ENCODE data around the gene THRA.
A peak's percentile ranks its signal among the peaks of the same experiment; 100 is the strongest.

THRA gene

GRCh38 chr17:40032322-40033320 lies 30.1 kb upstream of the THRA start:
- H3K27me3 ChIP-seq (ENCODE audit: control insufficient read depth in 1 of 2, insufficient read depth in 2 of 2, low read length in 2 of 2): no peaks in the 10 kb centered on the region
- no peak overlapping the region for H3K4me3 ChIP-seq (ENCODE audit: low read depth in 1 of 2, low read length in 2 of 2)
- H3K9me3 ChIP-seq (ENCODE audit: low read length): no peaks in the 10 kb centered on the region
- peaks cover 42% of the 10 kb centered on the region for H3K4me1 ChIP-seq (ENCODE audit: insufficient read depth, low read length)
- H3K9ac ChIP-seq (ENCODE audit: low read length): peak overlapping the region; percentile 1
- peaks cover 64% of the 10 kb centered on the region for H3K36me3 ChIP-seq (ENCODE audit: insufficient read depth, low read length)
- H3K27ac ChIP-seq (ENCODE audit: low read depth, low read length): no peak overlapping the region

GRCh38 chr17:40033339-40033738 lies 29.4 kb upstream of the THRA start:
- Histone ChIP-seq H3K4me3 (ENCODE audit: low read depth in 1 of 2, low read length in 2 of 2) (no peak overlapping the region), H3K9me3 (ENCODE audit: low read length) (no peaks in the 10 kb centered on the region), H3K27ac (ENCODE audit: low read depth, low read length) (no peak overlapping the region), H3K36me3 (ENCODE audit: insufficient read depth, low read length) (peaks cover 57% of the 10 kb centered on the region), H3K9ac (ENCODE audit: low read length) (peak overlapping the region; percentile 1), H3K27me3 (ENCODE audit: control insufficient read depth in 1 of 2, insufficient read depth in 2 of 2, low read length in 2 of 2) (no peaks in the 10 kb centered on the region), H3K4me1 (ENCODE audit: insufficient read depth, low read length) (peaks cover 48% of the 10 kb centered on the region)

- Histone ChIP-seq H3K9ac (ENCODE audit: low read length) (no peak overlapping the region), H3K4me3 (ENCODE audit: low read depth in 1 of 2, low read length in 2 of 2) (no peak overlapping the region), H3K36me3 (ENCODE audit: insufficient read depth, low read length) (peaks cover 45% of the 10 kb centered on the region), H3K4me1 (ENCODE audit: insufficient read depth, low read length) (peaks cover 60% of the 10 kb centered on the region), H3K9me3 (ENCODE audit: low read length) (no peaks in the 10 kb centered on the region), H3K27me3 (ENCODE audit: control insufficient read depth in 1 of 2, insufficient read depth in 2 of 2, low read length in 2 of 2) (no peaks in the 10 kb centered on the region), H3K27ac (ENCODE audit: low read depth, low read length) (no peak overlapping the region)
Measured at GRCh38 chr17:40034426-40035161, 28.2 kb upstream of the THRA start.

GRCh38 chr17:40035162-40035559 lies 27.6 kb upstream of the THRA start:
- no peaks in the 10 kb centered on the region for H3K27me3 ChIP-seq (ENCODE audit: control insufficient read depth in 1 of 2, insufficient read depth in 2 of 2, low read length in 2 of 2)
- H3K4me1 ChIP-seq (ENCODE audit: insufficient read depth, low read length): peaks cover 60% of the 10 kb centered on the region
- H3K4me3 ChIP-seq (ENCODE audit: low read depth in 1 of 2, low read length in 2 of 2): no peak overlapping the region
- H3K36me3 ChIP-seq (ENCODE audit: insufficient read depth, low read length): peaks cover 40% of the 10 kb centered on the region
- H3K9ac ChIP-seq (ENCODE audit: low read length): no peak overlapping the region
- H3K27ac ChIP-seq (ENCODE audit: low read depth, low read length): no peak overlapping the region
- no peaks in the 10 kb centered on the region for H3K9me3 ChIP-seq (ENCODE audit: low read length)

- Histone ChIP-seq H3K4me1 (ENCODE audit: insufficient read depth, low read length) (peaks cover 30% of the 10 kb centered on the region), H3K27me3 (ENCODE audit: control insufficient read depth in 1 of 2, insufficient read depth in 2 of 2, low read length in 2 of 2) (no peaks in the 10 kb centered on the region), H3K4me3 (ENCODE audit: low read depth in 1 of 2, low read length in 2 of 2) (peak overlapping the region in 1 of 2 donors; percentile 28), H3K9me3 (ENCODE audit: low read length) (no peaks in the 10 kb centered on the region), H3K27ac (ENCODE audit: low read depth, low read length) (peak overlapping the region; percentile 76), H3K36me3 (ENCODE audit: insufficient read depth, low read length) (peaks cover 24% of the 10 kb centered on the region), H3K9ac (ENCODE audit: low read length) (peak overlapping the region; percentile 5)
Measured at GRCh38 chr17:40038882-40039513, 23.8 kb upstream of the THRA start.

GRCh38 chr17:40041196-40041595 lies 21.6 kb upstream of the THRA start:
- H3K27ac ChIP-seq (ENCODE audit: low read depth, low read length): no peak overlapping the region
- H3K4me3 ChIP-seq (ENCODE audit: low read depth in 1 of 2, low read length in 2 of 2): no peak overlapping the region
- H3K9ac ChIP-seq (ENCODE audit: low read length): no peak overlapping the region
- H3K36me3 ChIP-seq (ENCODE audit: insufficient read depth, low read length): peaks cover 7% of the 10 kb centered on the region
- H3K27me3 ChIP-seq (ENCODE audit: control insufficient read depth in 1 of 2, insufficient read depth in 2 of 2, low read length in 2 of 2): no peaks in the 10 kb centered on the region
- peaks cover 18% of the 10 kb centered on the region for H3K4me1 ChIP-seq (ENCODE audit: insufficient read depth, low read length)
- no peaks in the 10 kb centered on the region for H3K9me3 ChIP-seq (ENCODE audit: low read length)

- Histone ChIP-seq H3K9ac (ENCODE audit: low read length) (no peak overlapping the region), H3K27me3 (ENCODE audit: control insufficient read depth in 1 of 2, insufficient read depth in 2 of 2, low read length in 2 of 2) (no peaks in the 10 kb centered on the region), H3K9me3 (ENCODE audit: low read length) (no peaks in the 10 kb centered on the region), H3K4me3 (ENCODE audit: low read depth in 1 of 2, low read length in 2 of 2) (no peak overlapping the region), H3K4me1 (ENCODE audit: insufficient read depth, low read length) (peaks cover 27% of the 10 kb centered on the region), H3K36me3 (ENCODE audit: insufficient read depth, low read length) (peaks cover 8% of the 10 kb centered on the region), H3K27ac (ENCODE audit: low read depth, low read length) (no peak overlapping the region)
Measured at GRCh38 chr17:40056379-40057015, 6.3 kb upstream of the THRA start.

GRCh38 chr17:40058186-40058784 lies 4.5 kb upstream of the THRA start:
- peak overlapping the region; percentile 44 for H3K9ac ChIP-seq (ENCODE audit: low read length)
- no peaks in the 10 kb centered on the region for H3K9me3 ChIP-seq (ENCODE audit: low read length)
- no peaks in the 10 kb centered on the region for H3K36me3 ChIP-seq (ENCODE audit: insufficient read depth, low read length)
- H3K4me3 ChIP-seq (ENCODE audit: low read depth in 1 of 2, low read length in 2 of 2): no peak overlapping the region
- no peaks in the 10 kb centered on the region for H3K27me3 ChIP-seq (ENCODE audit: control insufficient read depth in 1 of 2, insufficient read depth in 2 of 2, low read length in 2 of 2)
- peak overlapping the region; percentile 73 for H3K27ac ChIP-seq (ENCODE audit: low read depth, low read length)
- H3K4me1 ChIP-seq (ENCODE audit: insufficient read depth, low read length): peaks cover 31% of the 10 kb centered on the region

GRCh38 chr17:40058865-40059264 lies 3.9 kb upstream of the THRA start:
- no peaks in the 10 kb centered on the region for H3K9me3 ChIP-seq (ENCODE audit: low read length)
- H3K27me3 ChIP-seq (ENCODE audit: control insufficient read depth in 1 of 2, insufficient read depth in 2 of 2, low read length in 2 of 2): no peaks in the 10 kb centered on the region
- no peak overlapping the region for H3K4me3 ChIP-seq (ENCODE audit: low read depth in 1 of 2, low read length in 2 of 2)
- H3K27ac ChIP-seq (ENCODE audit: low read depth, low read length): peak overlapping the region; percentile 73
- H3K36me3 ChIP-seq (ENCODE audit: insufficient read depth, low read length): no peaks in the 10 kb centered on the region
- H3K4me1 ChIP-seq (ENCODE audit: insufficient read depth, low read length): peaks cover 30% of the 10 kb centered on the region
- H3K9ac ChIP-seq (ENCODE audit: low read length): no peak overlapping the region

- Histone ChIP-seq H3K4me3 (ENCODE audit: low read depth in 1 of 2, low read length in 2 of 2) (no peak overlapping the region), H3K9ac (ENCODE audit: low read length) (no peak overlapping the region), H3K27me3 (ENCODE audit: control insufficient read depth in 1 of 2, insufficient read depth in 2 of 2, low read length in 2 of 2) (no peaks in the 10 kb centered on the region), H3K9me3 (ENCODE audit: low read length) (no peaks in the 10 kb centered on the region), H3K27ac (ENCODE audit: low read depth, low read length) (peak overlapping the region; percentile 33), H3K36me3 (ENCODE audit: insufficient read depth, low read length) (no peaks in the 10 kb centered on the region), H3K4me1 (ENCODE audit: insufficient read depth, low read length) (peaks cover 35% of the 10 kb centered on the region)
Measured at GRCh38 chr17:40059729-40060475, 2.9 kb upstream of the THRA start.
